Measurements from ENCODE around the gene ZNF423. TPM values are rescaled to one million over a fixed set of nuclear protein-coding genes. Genes with fewer than 3 reads are reported as not detected.

ZNF423 gene
- total RNA-seq, 1 experiment from 2014 or later = not detected

DNA sequence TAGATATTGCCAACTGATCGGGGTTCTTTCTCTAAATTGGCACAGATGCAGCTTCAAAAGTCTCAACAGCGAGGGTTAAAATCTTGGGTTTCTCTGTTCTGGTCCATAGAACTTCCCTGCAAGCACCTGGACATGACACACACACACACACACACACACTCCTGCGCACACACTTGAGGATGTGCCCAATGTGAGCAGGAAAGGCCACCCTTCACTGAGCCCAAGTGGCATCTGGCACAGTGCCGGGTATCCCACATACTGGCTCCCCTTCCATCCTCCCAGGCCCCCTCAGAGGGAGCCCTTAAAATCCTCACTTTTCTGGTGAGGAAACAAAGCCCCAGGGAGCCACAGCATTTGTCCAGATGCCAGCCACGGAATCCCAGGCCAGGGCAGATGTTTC is 55.5 kb downstream of the ZNF423 start:
- no peak overlapping the region for H3K4me2 ChIP-seq (ENCODE audit: low read depth, low read length, poor library complexity, severe bottlenecking)
- DNase-seq = no peak

DNA sequence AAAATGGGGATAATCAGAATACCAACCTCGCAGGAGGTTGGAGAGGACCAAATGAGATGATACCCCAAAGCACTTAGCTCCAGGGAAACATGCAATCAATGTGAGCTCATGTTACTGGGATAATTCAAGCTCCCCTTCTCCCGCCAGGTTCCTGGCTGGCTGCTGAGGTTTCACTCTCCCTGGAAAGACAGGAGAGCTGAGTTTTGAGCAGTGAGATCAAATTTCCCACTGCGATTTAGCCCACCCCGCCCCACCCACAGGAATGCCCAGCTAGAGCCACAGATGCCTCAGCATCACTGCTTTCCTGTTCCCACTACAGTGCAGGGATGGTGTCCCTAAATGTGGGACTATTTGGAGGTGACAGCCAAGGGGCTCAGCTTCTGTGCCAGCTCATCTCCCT is 56.7 kb downstream of the ZNF423 start:
- Histone ChIP-seq H3K9ac (ENCODE audit: low read length) (no peak overlapping the region), H3K36me3 (ENCODE audit: insufficient read depth, low read length) (no peaks in the 10 kb centered on the region), H3K4me1 (ENCODE audit: low read length) (no peaks in the 10 kb centered on the region), H3K79me2 (ENCODE audit: low read length) (no peaks in the 10 kb centered on the region), H4K20me1 (ENCODE audit: insufficient read depth, low read depth, low read length) (no peaks in the 10 kb centered on the region), H3K4me2 (ENCODE audit: low read depth, low read length, poor library complexity, severe bottlenecking) (no peak overlapping the region), H3K4me3 (ENCODE audit: low read length) (no peak overlapping the region), H3K27me3 (ENCODE audit: low read length) (no peaks in the 10 kb centered on the region), H3K9me3 (ENCODE audit: low read length) (no peaks in the 10 kb centered on the region), H3K27ac (ENCODE audit: low read length) (no peak overlapping the region), H3K9me2 (replicated peaks; ENCODE audit: insufficient read depth, low read length) (no peaks in the 10 kb centered on the region), H2AFZ (ENCODE audit: low read length) (no peak overlapping the region)
- DNase-seq = no peak

More for the DNA sequence above, 55.5 kb downstream of the ZNF423 start:
- Histone ChIP-seq H3K4me3 (ENCODE audit: low read length) (no peak overlapping the region), H3K9me3 (ENCODE audit: low read length) (no peaks in the 10 kb centered on the region), H3K9ac (ENCODE audit: low read length) (no peak overlapping the region), H3K4me1 (ENCODE audit: low read length) (no peaks in the 10 kb centered on the region), H3K27me3 (ENCODE audit: low read length) (no peaks in the 10 kb centered on the region), H3K79me2 (ENCODE audit: low read length) (no peaks in the 10 kb centered on the region), H2AFZ (ENCODE audit: low read length) (no peak overlapping the region), H4K20me1 (ENCODE audit: insufficient read depth, low read depth, low read length) (no peaks in the 10 kb centered on the region), H3K9me2 (replicated peaks; ENCODE audit: insufficient read depth, low read length) (no peaks in the 10 kb centered on the region), H3K27ac (ENCODE audit: low read length) (no peak overlapping the region), H3K36me3 (ENCODE audit: insufficient read depth, low read length) (no peaks in the 10 kb centered on the region)

DNA sequence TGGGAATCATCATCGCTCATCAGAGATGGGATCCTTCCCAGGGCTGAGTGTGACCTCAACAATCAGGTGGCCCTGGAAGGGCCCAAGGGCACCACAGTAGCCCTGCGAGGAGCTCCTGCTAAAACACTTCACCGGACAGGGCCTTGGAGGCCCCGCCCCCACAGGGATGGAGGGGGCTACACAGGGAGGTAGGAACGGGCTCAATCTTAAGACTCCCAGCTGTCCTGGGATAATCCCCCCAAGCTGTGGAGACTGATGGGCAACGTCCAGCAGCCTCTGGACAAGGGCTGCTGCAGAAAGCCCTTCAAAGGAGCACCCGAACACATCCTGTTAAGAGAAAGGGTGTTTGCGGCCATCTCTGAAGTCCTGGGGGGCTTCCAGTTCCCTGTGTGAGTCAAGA is 60.4 kb downstream of the ZNF423 start:
- Histone ChIP-seq H3K9ac (ENCODE audit: low read length) (no peak overlapping the region), H3K79me2 (ENCODE audit: low read length) (no peaks in the 10 kb centered on the region), H4K20me1 (ENCODE audit: insufficient read depth, low read depth, low read length) (no peaks in the 10 kb centered on the region)

DNA sequence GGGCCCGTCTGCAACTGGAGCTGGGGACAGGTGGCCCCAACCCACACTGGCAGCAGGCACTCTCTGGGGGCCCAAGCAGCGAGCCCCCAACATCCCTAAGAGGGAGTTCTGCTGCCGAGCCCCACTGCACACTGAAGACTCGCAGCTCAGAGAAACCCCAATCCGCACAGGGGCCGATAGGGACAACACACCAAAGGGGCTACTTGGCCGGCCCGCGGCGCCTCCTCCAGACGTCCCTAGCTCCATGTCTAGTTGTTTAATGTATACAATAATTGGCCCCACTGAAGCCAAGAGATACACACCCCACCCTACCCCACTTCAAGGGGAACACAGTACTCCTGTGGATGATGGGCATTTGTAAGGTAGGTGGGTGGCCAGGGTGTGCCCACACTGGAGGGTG is 62.7 kb downstream of the ZNF423 start:
- DNase-seq = no peak
- Histone ChIP-seq H3K4me3 (ENCODE audit: low read length) (no peak overlapping the region), H3K4me1 (ENCODE audit: low read length) (no peaks in the 10 kb centered on the region), H3K27ac (ENCODE audit: low read length) (no peak overlapping the region), H3K79me2 (ENCODE audit: low read length) (no peaks in the 10 kb centered on the region), H3K9me2 (replicated peaks; ENCODE audit: insufficient read depth, low read length) (no peaks in the 10 kb centered on the region), H3K36me3 (ENCODE audit: insufficient read depth, low read length) (no peaks in the 10 kb centered on the region), H3K9me3 (ENCODE audit: low read length) (no peaks in the 10 kb centered on the region), H2AFZ (ENCODE audit: low read length) (no peak overlapping the region), H3K27me3 (ENCODE audit: low read length) (no peaks in the 10 kb centered on the region), H4K20me1 (ENCODE audit: insufficient read depth, low read depth, low read length) (no peaks in the 10 kb centered on the region), H3K4me2 (ENCODE audit: low read depth, low read length, poor library complexity, severe bottlenecking) (no peak overlapping the region), H3K9ac (ENCODE audit: low read length) (no peak overlapping the region)

More for the DNA sequence above, 60.4 kb downstream of the ZNF423 start:
- H3K27me3 ChIP-seq (ENCODE audit: low read length) = no peaks in the 10 kb centered on the region
- H3K9me3 ChIP-seq (ENCODE audit: low read length) = no peaks in the 10 kb centered on the region
- no peak for DNase-seq
- H3K4me3 ChIP-seq (ENCODE audit: low read length) = no peak overlapping the region
- no peaks in the 10 kb centered on the region for H3K36me3 ChIP-seq (ENCODE audit: insufficient read depth, low read length)
- no peaks in the 10 kb centered on the region for H3K4me1 ChIP-seq (ENCODE audit: low read length)
- H3K27ac ChIP-seq (ENCODE audit: low read length) = no peak overlapping the region
- no peaks in the 10 kb centered on the region for H3K9me2 ChIP-seq (replicated peaks; ENCODE audit: insufficient read depth, low read length)
- H2AFZ ChIP-seq (ENCODE audit: low read length) = no peak overlapping the region
- no peak overlapping the region for H3K4me2 ChIP-seq (ENCODE audit: low read depth, low read length, poor library complexity, severe bottlenecking)

DNA sequence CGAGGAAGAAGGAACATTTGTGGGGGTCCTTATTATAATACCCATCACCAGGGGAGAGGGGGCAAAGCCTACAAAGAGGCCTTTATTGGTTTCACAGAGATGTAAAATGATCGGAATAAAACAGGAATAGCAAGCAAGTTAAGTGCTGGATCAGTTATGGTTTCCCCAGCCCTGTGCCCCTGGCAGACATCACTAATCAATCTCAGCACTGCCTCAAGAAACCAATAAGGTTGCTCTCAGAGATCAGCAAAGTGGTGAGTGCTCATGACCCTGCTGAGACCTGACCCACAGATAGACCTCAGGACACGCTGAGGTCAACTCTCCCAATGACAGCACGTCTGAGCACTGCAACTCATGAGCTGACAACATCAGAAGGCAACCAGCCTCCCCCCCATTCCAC is 66.3 kb downstream of the ZNF423 start:
- no peaks in the 10 kb centered on the region for H3K27me3 ChIP-seq (ENCODE audit: low read length)
- no peaks in the 10 kb centered on the region for H4K20me1 ChIP-seq (ENCODE audit: insufficient read depth, low read depth, low read length)
- H3K36me3 ChIP-seq (ENCODE audit: insufficient read depth, low read length) = no peaks in the 10 kb centered on the region
- H3K27ac ChIP-seq (ENCODE audit: low read length) = no peak overlapping the region
- H3K9ac ChIP-seq (ENCODE audit: low read length) = no peak overlapping the region
- no peak overlapping the region for H3K4me3 ChIP-seq (ENCODE audit: low read length)
- no peaks in the 10 kb centered on the region for H3K79me2 ChIP-seq (ENCODE audit: low read length)
- H3K4me1 ChIP-seq (ENCODE audit: low read length) = no peaks in the 10 kb centered on the region
- no peak overlapping the region for H2AFZ ChIP-seq (ENCODE audit: low read length)
- no peak for DNase-seq
- no peak overlapping the region for H3K4me2 ChIP-seq (ENCODE audit: low read depth, low read length, poor library complexity, severe bottlenecking)
- H3K9me2 ChIP-seq (replicated peaks; ENCODE audit: insufficient read depth, low read length) = no peaks in the 10 kb centered on the region
- H3K9me3 ChIP-seq (ENCODE audit: low read length) = no peaks in the 10 kb centered on the region

DNA sequence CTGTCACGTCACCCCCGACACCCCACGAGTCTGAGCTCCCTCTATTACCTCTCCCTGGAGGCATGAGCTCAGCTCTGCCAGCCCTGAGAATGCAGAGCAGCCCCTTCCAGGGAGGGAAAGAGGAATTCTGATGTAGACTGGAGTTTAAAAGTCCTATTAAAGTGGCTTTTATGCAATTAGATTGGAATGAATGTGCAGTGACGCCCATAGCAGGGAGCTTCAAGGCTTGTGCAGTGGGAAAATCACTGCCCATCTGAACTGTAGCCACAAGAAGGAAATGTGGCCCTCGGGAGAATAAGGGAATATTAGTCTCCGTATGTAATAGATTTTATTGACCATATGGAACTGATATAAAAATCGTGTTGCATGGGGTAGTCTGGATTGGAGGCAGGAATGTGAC is 66.9 kb downstream of the ZNF423 start:
- H4K20me1 ChIP-seq (ENCODE audit: insufficient read depth, low read depth, low read length) = no peaks in the 10 kb centered on the region
- no peak overlapping the region for H3K27ac ChIP-seq (ENCODE audit: low read length)
- DNase-seq = no peak
- no peaks in the 10 kb centered on the region for H3K36me3 ChIP-seq (ENCODE audit: insufficient read depth, low read length)
- H3K9me3 ChIP-seq (ENCODE audit: low read length) = no peaks in the 10 kb centered on the region
- H3K4me3 ChIP-seq (ENCODE audit: low read length) = no peak overlapping the region
- no peaks in the 10 kb centered on the region for H3K4me1 ChIP-seq (ENCODE audit: low read length)
- H3K79me2 ChIP-seq (ENCODE audit: low read length) = no peaks in the 10 kb centered on the region
- H3K9me2 ChIP-seq (replicated peaks; ENCODE audit: insufficient read depth, low read length) = no peaks in the 10 kb centered on the region
- no peak overlapping the region for H2AFZ ChIP-seq (ENCODE audit: low read length)
- no peak overlapping the region for H3K4me2 ChIP-seq (ENCODE audit: low read depth, low read length, poor library complexity, severe bottlenecking)
- H3K27me3 ChIP-seq (ENCODE audit: low read length) = no peaks in the 10 kb centered on the region
- no peak overlapping the region for H3K9ac ChIP-seq (ENCODE audit: low read length)

DNA sequence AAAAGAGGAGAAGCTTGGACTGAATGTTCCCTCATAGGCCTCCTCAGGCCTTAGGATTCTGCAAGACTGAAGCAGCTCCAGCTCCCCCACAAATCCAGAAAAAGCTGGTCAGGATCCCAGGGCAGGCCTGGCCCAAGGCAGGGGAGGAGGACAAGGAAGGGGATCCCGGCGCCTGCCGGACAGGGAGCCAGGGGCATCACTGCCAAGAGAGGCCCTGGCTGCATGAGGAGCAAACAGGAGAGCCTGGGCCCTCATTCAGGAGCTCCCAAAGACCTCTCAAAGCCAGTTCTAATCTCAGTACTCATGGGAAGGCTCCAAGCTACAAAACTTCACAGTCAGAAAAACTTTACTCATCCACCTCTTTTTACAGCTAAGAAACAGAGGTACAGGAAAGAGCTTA is 67.3 kb downstream of the ZNF423 start:
- Histone ChIP-seq H4K20me1 (ENCODE audit: insufficient read depth, low read depth, low read length) (no peaks in the 10 kb centered on the region), H3K4me2 (ENCODE audit: low read depth, low read length, poor library complexity, severe bottlenecking) (no peak overlapping the region)

DNA sequence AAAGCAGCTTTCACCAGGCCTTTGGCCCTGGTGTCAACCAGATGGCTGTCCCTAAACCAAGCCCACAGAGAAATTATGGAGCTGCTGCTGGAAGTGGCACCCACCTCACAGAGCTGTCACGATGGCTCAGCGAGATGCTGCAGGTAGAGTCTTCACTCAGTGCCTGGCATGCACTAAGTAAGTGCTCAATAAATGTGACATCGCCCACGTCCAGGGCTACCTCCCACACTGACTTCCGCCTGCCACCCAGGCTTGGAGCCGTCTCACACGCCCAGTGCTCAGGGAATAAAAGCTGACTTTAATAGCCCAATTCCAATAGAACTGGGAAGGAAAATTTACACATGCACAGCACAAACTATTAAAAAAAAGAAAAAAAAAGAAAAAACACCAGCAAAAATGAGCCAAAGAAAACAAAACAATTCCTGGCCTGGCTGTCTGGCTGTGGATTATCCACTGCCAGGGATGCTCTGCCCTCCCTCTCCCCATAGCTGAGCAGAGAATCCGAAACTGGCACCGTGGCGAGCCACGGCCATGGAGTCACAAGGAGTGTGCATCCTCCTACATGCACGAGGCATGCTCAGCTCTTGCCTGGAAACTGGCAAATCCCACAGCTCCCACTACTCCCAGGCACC is 68.9 kb downstream of the ZNF423 start:
- H4K20me1 ChIP-seq (ENCODE audit: insufficient read depth, low read depth, low read length) = no peaks in the 10 kb centered on the region
- no peak overlapping the region for H3K9ac ChIP-seq (ENCODE audit: low read length)

More for the DNA sequence above, 67.3 kb downstream of the ZNF423 start:
- DNase-seq = no peak
- Histone ChIP-seq H3K9me3 (ENCODE audit: low read length) (no peaks in the 10 kb centered on the region), H3K79me2 (ENCODE audit: low read length) (no peaks in the 10 kb centered on the region), H3K4me1 (ENCODE audit: low read length) (no peaks in the 10 kb centered on the region), H2AFZ (ENCODE audit: low read length) (no peak overlapping the region), H3K27me3 (ENCODE audit: low read length) (no peaks in the 10 kb centered on the region), H3K27ac (ENCODE audit: low read length) (no peak overlapping the region), H3K9me2 (replicated peaks; ENCODE audit: insufficient read depth, low read length) (no peaks in the 10 kb centered on the region), H3K9ac (ENCODE audit: low read length) (no peak overlapping the region), H3K36me3 (ENCODE audit: insufficient read depth, low read length) (no peaks in the 10 kb centered on the region), H3K4me3 (ENCODE audit: low read length) (no peak overlapping the region)

More for the DNA sequence above, 68.9 kb downstream of the ZNF423 start:
- H3K4me1 ChIP-seq (ENCODE audit: low read length) = no peaks in the 10 kb centered on the region
- no peak overlapping the region for H2AFZ ChIP-seq (ENCODE audit: low read length)
- H3K9me3 ChIP-seq (ENCODE audit: low read length) = no peaks in the 10 kb centered on the region
- H3K27ac ChIP-seq (ENCODE audit: low read length) = no peak overlapping the region
- no peaks in the 10 kb centered on the region for H3K27me3 ChIP-seq (ENCODE audit: low read length)
- no peak overlapping the region for H3K4me3 ChIP-seq (ENCODE audit: low read length)
- no peaks in the 10 kb centered on the region for H3K9me2 ChIP-seq (replicated peaks; ENCODE audit: insufficient read depth, low read length)
- no peaks in the 10 kb centered on the region for H3K79me2 ChIP-seq (ENCODE audit: low read length)
- no peak for DNase-seq
- no peak overlapping the region for H3K4me2 ChIP-seq (ENCODE audit: low read depth, low read length, poor library complexity, severe bottlenecking)
- H3K36me3 ChIP-seq (ENCODE audit: insufficient read depth, low read length) = no peaks in the 10 kb centered on the region
